ENCODE data around the gene GRIK2.
"Not testable (repeated sequence)": the region's sequence is repeated elsewhere in the genome, so short reads cannot be mapped to it uniquely, and the experiment has no call there.

The GRIK2 gene

GRCh38 chr6:102026649-102027048, 633.1 kb downstream of the GRIK2 start:
- DNase-seq (ENCODE audit: low read depth): no peak

DNA sequence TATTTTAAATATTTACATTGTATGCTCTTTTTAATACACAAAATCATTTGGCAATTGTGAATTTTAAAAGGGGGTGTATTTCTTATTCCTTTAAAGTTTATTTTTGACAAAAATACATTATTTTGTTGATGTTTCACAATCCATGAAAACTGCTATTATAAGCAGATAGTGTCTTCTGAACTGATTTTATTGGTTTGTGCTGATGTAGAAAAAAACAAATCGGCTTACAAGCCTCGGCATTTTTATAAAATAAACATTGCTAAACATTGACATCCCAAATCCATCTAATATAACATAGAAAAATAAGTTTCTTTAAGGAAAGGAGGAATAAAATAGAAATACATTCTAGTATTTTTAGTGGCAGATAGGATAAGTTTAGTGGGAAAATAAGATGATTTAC, 634.7 kb downstream of the GRIK2 start:
- DNase-seq (ENCODE audit: low read depth): no peak

DNA sequence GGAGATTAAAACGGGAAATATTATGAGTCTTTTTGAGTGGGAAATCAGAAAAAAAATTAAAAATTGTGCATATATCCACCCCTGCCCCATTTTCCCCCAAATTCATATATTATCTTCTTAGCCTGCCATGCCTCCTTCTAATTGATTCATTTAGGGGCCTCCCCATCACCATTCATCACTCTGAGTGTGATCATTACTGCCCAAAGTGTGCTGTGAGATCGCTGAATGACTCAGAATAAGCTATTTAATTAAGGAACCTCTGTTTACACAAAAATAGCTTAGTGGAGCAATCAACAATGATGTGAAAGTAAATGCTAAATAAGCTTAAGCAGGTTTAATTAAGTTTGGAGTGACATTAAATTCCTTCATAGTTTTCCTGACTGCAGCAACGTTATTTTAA, 645.5 kb downstream of the GRIK2 start:
- no peak for DNase-seq (ENCODE audit: low read depth)

GRCh38 chr6:102039441-102039840, 645.9 kb downstream of the GRIK2 start:
- no peak for DNase-seq (ENCODE audit: low read depth)

DNA sequence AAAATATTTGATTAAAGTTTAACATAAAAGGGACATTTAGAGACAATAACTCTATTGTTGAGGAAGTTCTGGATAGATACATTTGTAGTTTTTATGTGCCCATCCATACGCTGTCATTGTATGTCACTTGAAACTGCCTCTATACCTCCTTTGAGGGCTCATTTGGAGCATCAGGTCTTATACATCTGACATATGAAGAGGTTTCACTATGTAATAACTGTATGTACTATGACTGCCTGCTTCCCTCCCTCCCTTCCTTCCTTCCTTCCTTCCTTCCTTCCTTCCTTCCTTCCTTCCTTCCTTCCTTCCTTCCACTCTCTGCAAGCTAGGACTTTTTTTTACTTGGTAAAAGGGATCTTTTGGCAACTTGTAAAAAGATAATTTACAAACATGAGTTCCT, 657.5 kb downstream of the GRIK2 start:
- DNase-seq (ENCODE audit: low read depth): no peak

DNA sequence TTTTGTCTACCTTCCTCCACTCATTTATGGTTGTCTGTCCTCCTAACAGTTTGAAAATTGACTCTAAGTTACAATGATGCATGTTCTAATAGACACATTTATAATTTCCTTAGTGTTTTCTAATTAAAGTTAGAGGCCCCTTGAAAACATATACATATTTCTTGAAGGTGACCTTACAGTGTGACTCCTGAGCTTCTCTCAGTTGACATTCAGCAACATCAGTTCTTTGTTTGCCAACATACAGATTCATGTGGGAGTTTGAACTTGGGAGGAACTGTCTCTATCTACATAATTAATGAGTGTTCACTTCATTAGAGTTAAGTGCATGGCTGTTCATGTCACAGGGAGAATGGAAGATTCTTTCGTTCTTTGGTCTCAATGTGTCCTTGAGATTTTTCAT, 658.2 kb downstream of the GRIK2 start:
- no peak for DNase-seq (ENCODE audit: low read depth)

- no peak for DNase-seq (ENCODE audit: low read depth)
These were observed 670.6 kb downstream of the GRIK2 start for GRCh38 chr6:102064142-102064541.

DNA sequence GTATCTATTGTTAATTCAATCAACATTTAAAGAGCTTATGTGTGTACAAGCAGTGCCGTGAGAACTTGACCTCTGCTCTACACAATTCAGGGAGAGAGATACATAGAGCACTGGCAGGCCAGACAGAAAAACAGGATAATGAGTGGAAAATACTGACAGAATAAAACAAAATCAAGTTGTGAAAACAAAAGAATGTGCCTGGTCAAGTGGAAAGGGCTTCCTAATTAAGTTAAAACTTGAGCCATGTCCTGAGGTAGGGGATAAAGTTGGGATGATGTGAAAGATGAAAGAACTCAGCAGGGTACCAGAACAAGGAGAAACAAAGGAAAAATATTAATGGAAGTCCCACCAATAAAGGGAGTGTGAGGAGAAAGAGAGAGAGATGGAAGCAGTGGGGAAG, 672.8 kb downstream of the GRIK2 start:
- no peak for DNase-seq (ENCODE audit: low read depth)

- no peak for DNase-seq (ENCODE audit: low read depth)
These were observed 674.9 kb downstream of the GRIK2 start for GRCh38 chr6:102068349-102068929.

DNA sequence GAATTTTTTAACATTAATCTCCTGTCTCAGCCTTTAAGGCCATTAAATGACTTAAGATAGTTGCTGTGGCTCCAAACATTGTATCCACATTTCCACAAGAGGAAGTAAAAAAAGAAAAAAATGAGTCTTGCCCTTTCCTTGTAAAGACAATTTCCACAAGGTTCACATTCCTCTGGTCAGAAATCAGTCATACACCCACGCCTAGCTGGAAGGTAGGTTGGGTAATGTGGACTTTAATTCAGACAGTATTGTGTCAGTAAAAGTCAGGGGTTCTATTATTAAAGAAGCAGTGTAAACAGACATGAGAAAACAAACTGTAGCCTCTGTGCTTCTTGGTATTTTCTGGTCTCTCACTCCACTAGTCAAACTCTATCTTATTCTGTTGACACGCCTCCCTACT, 682.0 kb downstream of the GRIK2 start:
- DNase-seq (ENCODE audit: low read depth): no peak

DNA sequence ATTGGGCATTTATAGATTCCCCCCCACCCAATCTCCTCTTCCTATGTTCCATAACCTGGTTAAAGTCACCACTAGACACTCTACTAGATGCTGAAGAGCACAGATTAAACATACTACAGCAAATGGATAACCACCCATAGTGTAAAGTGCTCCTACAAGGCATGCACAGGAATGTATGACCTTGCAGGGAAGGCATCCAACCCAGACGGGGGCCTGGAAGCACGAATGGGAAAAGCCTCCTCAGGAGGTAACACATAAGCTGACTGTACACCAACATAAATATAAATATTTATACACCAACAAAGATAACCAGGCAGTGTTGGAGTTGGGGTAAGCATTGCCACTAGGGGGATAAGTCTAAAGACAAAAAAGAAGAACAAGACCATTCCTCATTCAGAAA, 691.7 kb downstream of the GRIK2 start:
- DNase-seq (ENCODE audit: low read depth): no peak

DNA sequence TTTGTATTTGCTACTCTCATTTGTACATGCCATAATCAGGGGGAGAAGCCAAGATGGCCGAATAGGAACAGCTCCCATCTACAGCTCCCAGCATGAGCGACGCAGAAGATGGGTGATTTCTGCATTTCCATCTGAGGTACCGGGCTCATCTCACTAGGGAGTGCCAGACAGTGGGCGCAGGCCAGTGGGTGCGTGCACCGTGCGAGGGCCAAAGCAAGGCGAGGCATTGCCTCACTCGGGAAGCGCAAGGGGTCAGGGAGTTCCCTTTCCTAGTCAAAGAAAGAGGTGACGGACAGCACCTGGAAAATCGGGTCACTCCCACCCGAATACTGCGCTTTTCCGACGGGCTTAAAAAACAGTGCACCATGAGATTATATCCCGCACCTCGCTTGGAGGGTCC, 694.7 kb downstream of the GRIK2 start:
- DNase-seq (ENCODE audit: low read depth): not testable (repeated sequence)

- no peak for DNase-seq (ENCODE audit: low read depth)
These were observed 720.9 kb downstream of the GRIK2 start for GRCh38 chr6:102114402-102114801.

GRCh38 chr6:102115911-102116310, 722.4 kb downstream of the GRIK2 start:
- DNase-seq (ENCODE audit: low read depth): no peak

GRCh38 chr6:102118034-102118433, 724.5 kb downstream of the GRIK2 start:
- no peak for DNase-seq (ENCODE audit: low read depth)

All from activated T-cell treated with anti-CD3 and anti-CD28 coated beads for 24 hours (primary cell).